HepG2 (cell line): ENCODE data around the gene TBC1D30. TPM values are rescaled to one million over a fixed set of nuclear protein-coding genes. Genes with fewer than 3 reads are reported as not detected.

Source experiments
- FOSL2 ChIP-seq: sonication (generic); formaldehyde crosslinking; IDR thresholded peaks from 2 replicates; pipeline ENCODE4 v1.4.0; 2020; ENCODE audit warnings: missing genetic modification reagents
- MBNL3 ChIP-seq: fragments of 250-450 bp; sonication (Bioruptor Pico); conservative IDR thresholded peaks from 2 replicates; pipeline ENCODE4 v1.8.0; 2022; ENCODE audit warnings: mild to moderate bottlenecking, inconsistent platforms
- SATB2 ChIP-seq: sonication (generic); formaldehyde crosslinking; IDR thresholded peaks from 2 replicates; pipeline ENCODE4 v1.5.0; 2020; ENCODE audit warnings: missing genetic modification reagents
- SOX6 ChIP-seq, 2 experiments: fragments of 450-650 bp in 1 of 2; sonication (generic) in 1 of 2; formaldehyde crosslinking in 1 of 2; IDR thresholded peaks; 2 replicates each; pipeline versions ENCODE4 v1.4.0 to v1.6.1; 2017 to 2020; ENCODE audit warnings: antibody characterized with exemption in 1 of 2, mild to moderate bottlenecking in 1 of 2, missing genetic modification reagents in 1 of 2
- TOPORS ChIP-seq: sonication (generic); formaldehyde crosslinking; IDR thresholded peaks from 2 replicates; pipeline ENCODE4 v1.8.0; 2023; ENCODE audit warnings: mild to moderate bottlenecking, missing genetic modification reagents
- ZNF138 ChIP-seq: sonication (generic); formaldehyde crosslinking; IDR thresholded peaks from 2 replicates; pipeline ENCODE4 v1.5.0; 2020; ENCODE audit warnings: mild to moderate bottlenecking, low read depth, missing genetic modification reagents
- ZNF777 ChIP-seq: sonication (generic); formaldehyde crosslinking; IDR thresholded peaks from 2 replicates; pipeline ENCODE4 v1.4.0; 2020; ENCODE audit warnings: missing genetic modification reagents
- polyA plus RNA-seq, 8 experiments: library from polyadenylated mRNA; depleted of rRNA in 3 of 8; stranded (reverse) in 7 of 8; unstranded in 1 of 8; fragments of >200 nt; fragmentation: Illumina TruSeq in 4 of 8; extraction: Trizol in 4 of 8; gene quantifications; 2 replicates each; pipeline versions ENCODE4 v1.2.1 to v1.2.3, GENCODE V29; 2011 to 2016; ENCODE audit warnings: low read depth in 4 of 8, missing spikeins in 1 of 8, mixed read lengths in 1 of 8; ENCODE audit not compliant: insufficient read depth in 1 of 8
- total RNA-seq, 5 experiments: library from RNA; depleted of rRNA; stranded (reverse); fragments of >200 nt; fragmentation: Illumina TruSeq; extraction: Trizol; gene quantifications; 2 replicates each; pipeline ENCODE4 v1.2.3, GENCODE V29; 2016; ENCODE audit warnings: low read depth in 1 of 5
- TF ChIP-seq, protein P1 (sequence below): IDR thresholded peaks from 2 replicates; pipeline ENCODE4 v1.6.1; 2016; ENCODE audit warnings: low read depth, missing genetic modification reagents, missing compliant biosample characterization
- TF ChIP-seq, protein P2 (sequence below): sonication (generic); formaldehyde crosslinking; IDR thresholded peaks from 2 replicates; pipeline ENCODE4 v1.4.0; 2020; ENCODE audit warnings: mild to moderate bottlenecking, missing genetic modification reagents
- TF ChIP-seq, protein P3 (sequence below): sonication (generic); formaldehyde crosslinking; IDR thresholded peaks from 2 replicates; pipeline ENCODE4 v1.4.0; 2020; ENCODE audit warnings: mild to moderate bottlenecking, missing genetic modification reagents

Gene TBC1D30
- total and polyA plus RNA-seq, 2 of the 13 experiments (the other 11 are each of a cell fraction or from before 2014, with no cell fraction given) = 0.42 to 0.67 TPM

DNA sequence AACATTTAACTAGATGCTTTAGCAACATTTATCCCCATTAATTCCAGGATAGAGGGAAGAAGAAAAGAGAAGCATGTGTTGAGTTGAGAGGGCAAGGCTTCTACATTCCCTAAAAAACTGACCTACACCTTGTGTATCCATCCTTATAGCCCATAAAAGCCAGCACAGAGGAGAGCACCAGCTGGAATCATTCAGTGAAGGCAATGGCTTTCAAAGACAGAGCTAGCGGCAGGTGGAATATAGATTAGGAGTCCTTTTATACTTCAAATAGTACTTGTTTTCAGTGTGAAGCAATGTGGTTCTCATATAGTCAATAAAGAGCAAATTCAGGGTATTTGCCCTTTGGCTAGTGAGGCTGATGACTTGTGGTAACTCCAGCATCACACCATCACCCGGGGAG is 94.4 kb downstream of the TBC1D30 start (continued):
- TF ChIP-seq, protein P1, sequence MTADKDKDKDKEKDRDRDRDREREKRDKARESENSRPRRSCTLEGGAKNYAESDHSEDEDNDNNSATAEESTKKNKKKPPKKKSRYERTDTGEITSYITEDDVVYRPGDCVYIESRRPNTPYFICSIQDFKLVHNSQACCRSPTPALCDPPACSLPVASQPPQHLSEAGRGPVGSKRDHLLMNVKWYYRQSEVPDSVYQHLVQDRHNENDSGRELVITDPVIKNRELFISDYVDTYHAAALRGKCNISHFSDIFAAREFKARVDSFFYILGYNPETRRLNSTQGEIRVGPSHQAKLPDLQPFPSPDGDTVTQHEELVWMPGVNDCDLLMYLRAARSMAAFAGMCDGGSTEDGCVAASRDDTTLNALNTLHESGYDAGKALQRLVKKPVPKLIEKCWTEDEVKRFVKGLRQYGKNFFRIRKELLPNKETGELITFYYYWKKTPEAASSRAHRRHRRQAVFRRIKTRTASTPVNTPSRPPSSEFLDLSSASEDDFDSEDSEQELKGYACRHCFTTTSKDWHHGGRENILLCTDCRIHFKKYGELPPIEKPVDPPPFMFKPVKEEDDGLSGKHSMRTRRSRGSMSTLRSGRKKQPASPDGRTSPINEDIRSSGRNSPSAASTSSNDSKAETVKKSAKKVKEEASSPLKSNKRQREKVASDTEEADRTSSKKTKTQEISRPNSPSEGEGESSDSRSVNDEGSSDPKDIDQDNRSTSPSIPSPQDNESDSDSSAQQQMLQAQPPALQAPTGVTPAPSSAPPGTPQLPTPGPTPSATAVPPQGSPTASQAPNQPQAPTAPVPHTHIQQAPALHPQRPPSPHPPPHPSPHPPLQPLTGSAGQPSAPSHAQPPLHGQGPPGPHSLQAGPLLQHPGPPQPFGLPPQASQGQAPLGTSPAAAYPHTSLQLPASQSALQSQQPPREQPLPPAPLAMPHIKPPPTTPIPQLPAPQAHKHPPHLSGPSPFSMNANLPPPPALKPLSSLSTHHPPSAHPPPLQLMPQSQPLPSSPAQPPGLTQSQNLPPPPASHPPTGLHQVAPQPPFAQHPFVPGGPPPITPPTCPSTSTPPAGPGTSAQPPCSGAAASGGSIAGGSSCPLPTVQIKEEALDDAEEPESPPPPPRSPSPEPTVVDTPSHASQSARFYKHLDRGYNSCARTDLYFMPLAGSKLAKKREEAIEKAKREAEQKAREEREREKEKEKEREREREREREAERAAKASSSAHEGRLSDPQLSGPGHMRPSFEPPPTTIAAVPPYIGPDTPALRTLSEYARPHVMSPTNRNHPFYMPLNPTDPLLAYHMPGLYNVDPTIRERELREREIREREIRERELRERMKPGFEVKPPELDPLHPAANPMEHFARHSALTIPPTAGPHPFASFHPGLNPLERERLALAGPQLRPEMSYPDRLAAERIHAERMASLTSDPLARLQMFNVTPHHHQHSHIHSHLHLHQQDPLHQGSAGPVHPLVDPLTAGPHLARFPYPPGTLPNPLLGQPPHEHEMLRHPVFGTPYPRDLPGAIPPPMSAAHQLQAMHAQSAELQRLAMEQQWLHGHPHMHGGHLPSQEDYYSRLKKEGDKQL (CRISPR knock-in tag) = no peak
- TF ChIP-seq TOPORS (no peak), SOX6 (IDR thresholded peaks at IDR 0.05) (no peak), SOX6 (CRISPR knock-in tag; IDR thresholded peaks at IDR 0.05) (no peak), SATB2 (CRISPR knock-in tag) (no peak), FOSL2 (CRISPR knock-in tag) (no peak), ZNF138 (no peak), MBNL3 (CRISPR knock-in tag) (no peak), ZNF777 (CRISPR knock-in tag) (no peak)
- TF ChIP-seq, protein P2, sequence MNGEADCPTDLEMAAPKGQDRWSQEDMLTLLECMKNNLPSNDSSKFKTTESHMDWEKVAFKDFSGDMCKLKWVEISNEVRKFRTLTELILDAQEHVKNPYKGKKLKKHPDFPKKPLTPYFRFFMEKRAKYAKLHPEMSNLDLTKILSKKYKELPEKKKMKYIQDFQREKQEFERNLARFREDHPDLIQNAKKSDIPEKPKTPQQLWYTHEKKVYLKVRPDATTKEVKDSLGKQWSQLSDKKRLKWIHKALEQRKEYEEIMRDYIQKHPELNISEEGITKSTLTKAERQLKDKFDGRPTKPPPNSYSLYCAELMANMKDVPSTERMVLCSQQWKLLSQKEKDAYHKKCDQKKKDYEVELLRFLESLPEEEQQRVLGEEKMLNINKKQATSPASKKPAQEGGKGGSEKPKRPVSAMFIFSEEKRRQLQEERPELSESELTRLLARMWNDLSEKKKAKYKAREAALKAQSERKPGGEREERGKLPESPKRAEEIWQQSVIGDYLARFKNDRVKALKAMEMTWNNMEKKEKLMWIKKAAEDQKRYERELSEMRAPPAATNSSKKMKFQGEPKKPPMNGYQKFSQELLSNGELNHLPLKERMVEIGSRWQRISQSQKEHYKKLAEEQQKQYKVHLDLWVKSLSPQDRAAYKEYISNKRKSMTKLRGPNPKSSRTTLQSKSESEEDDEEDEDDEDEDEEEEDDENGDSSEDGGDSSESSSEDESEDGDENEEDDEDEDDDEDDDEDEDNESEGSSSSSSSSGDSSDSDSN (CRISPR knock-in tag) = no peak
- TF ChIP-seq, protein P3, sequence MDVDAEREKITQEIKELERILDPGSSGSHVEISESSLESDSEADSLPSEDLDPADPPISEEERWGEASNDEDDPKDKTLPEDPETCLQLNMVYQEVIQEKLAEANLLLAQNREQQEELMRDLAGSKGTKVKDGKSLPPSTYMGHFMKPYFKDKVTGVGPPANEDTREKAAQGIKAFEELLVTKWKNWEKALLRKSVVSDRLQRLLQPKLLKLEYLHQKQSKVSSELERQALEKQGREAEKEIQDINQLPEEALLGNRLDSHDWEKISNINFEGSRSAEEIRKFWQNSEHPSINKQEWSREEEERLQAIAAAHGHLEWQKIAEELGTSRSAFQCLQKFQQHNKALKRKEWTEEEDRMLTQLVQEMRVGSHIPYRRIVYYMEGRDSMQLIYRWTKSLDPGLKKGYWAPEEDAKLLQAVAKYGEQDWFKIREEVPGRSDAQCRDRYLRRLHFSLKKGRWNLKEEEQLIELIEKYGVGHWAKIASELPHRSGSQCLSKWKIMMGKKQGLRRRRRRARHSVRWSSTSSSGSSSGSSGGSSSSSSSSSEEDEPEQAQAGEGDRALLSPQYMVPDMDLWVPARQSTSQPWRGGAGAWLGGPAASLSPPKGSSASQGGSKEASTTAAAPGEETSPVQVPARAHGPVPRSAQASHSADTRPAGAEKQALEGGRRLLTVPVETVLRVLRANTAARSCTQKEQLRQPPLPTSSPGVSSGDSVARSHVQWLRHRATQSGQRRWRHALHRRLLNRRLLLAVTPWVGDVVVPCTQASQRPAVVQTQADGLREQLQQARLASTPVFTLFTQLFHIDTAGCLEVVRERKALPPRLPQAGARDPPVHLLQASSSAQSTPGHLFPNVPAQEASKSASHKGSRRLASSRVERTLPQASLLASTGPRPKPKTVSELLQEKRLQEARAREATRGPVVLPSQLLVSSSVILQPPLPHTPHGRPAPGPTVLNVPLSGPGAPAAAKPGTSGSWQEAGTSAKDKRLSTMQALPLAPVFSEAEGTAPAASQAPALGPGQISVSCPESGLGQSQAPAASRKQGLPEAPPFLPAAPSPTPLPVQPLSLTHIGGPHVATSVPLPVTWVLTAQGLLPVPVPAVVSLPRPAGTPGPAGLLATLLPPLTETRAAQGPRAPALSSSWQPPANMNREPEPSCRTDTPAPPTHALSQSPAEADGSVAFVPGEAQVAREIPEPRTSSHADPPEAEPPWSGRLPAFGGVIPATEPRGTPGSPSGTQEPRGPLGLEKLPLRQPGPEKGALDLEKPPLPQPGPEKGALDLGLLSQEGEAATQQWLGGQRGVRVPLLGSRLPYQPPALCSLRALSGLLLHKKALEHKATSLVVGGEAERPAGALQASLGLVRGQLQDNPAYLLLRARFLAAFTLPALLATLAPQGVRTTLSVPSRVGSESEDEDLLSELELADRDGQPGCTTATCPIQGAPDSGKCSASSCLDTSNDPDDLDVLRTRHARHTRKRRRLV = no peak
- TF ChIP-seq, all 625 proteins: peak for 0
